CD4-positive, alpha-beta T cell treated with Interleukin-4 for 4 hours (primary cell): ENCODE measurements around the gene RPL28.

Experiments
- DNase-seq: peaks from one replicate; pipeline ENCODE4 v3.0.0-alpha.2; 2020

RPL28 gene

GRCh38 chr19:55373993-55374757 is 11.6 kb upstream of the RPL28 start:
- no peak for DNase-seq

- DNase-seq = no peak
Measured at GRCh38 chr19:55376241-55376933, 9.3 kb upstream of the RPL28 start, which contains the start of gene TMEM190. TSS of gene TMEM190 (plus strand) at chr19:55376826. CDS start at chr19:55376854, 28 bp downstream.

GRCh38 chr19:55377356-55378131 is 8.2 kb upstream of the RPL28 start:
- no peak for DNase-seq

GRCh38 chr19:55379174-55379573 is 6.6 kb upstream of the RPL28 start:
- no peak for DNase-seq

- DNase-seq = no peak
Measured at GRCh38 chr19:55382013-55382412, 3.7 kb upstream of the RPL28 start.

GRCh38 chr19:55382522-55383054 is 3.1 kb upstream of the RPL28 start:
- no peak for DNase-seq

GRCh38 chr19:55383279-55384130 is 2.2 kb upstream of the RPL28 start:
- DNase-seq = no peak

GRCh38 chr19:55384131-55384919 is 1.4 kb upstream of the RPL28 start, which contains the start of gene TMEM238:
TSS of gene TMEM238 (minus strand) at chr19:55384292. CDS start at chr19:55384259, 33 bp downstream.
- no peak for DNase-seq

- peak; percentile 97 for DNase-seq
Measured at GRCh38 chr19:55384920-55385723, 610 bp upstream of the RPL28 start.

GRCh38 chr19:55386493-55386971 is 800 bp downstream of the RPL28 start:
- no peak for DNase-seq

GRCh38 chr19:55387736-55388497 is 2.2 kb downstream of the RPL28 start:
- no peak for DNase-seq

GRCh38 chr19:55389386-55390317 is 3.9 kb downstream of the RPL28 start:
- DNase-seq = no peak

- DNase-seq = no peak
Measured at GRCh38 chr19:55390461-55390880, 4.7 kb downstream of the RPL28 start.

GRCh38 chr19:55391191-55391670 is 5.5 kb downstream of the RPL28 start:
- no peak for DNase-seq

GRCh38 chr19:55391702-55392615 is 6.2 kb downstream of the RPL28 start:
- no peak for DNase-seq

GRCh38 chr19:55392820-55393761 is 7.4 kb downstream of the RPL28 start:
- DNase-seq = no peak
